Neural progenitor cell (in vitro differentiated cells): ENCODE data around the gene PRXL2C. TPM values are rescaled to one million over a fixed set of nuclear protein-coding genes. Genes with fewer than 3 reads are reported as not detected.
A peak's percentile ranks its signal among the peaks of the same experiment; 100 is the strongest.

Experiments used
- DNase-seq: peaks from one replicate; pipeline ENCODE4 v3.0.0-alpha.2; 2016; ENCODE audit warnings: low spot score
- H2AFZ ChIP-seq: fragments of 200-600 bp; sonication (generic); replicated peaks from 2 replicates; pipeline ENCODE4 v1.6.1; 2016; ENCODE audit warnings: antibody characterized with exemption
- H3F3A ChIP-seq: fragments of 200-600 bp; sonication (generic); 2 replicates; pipeline ENCODE4 v1.6.1; 2016; ENCODE audit warnings: antibody characterized with exemption, low read depth
- H3K27ac ChIP-seq: fragments of 200-600 bp; sonication (generic); 2 replicates; pipeline ENCODE4 v1.5.1; 2016; ENCODE audit warnings: mild to moderate bottlenecking
- H3K27me3 ChIP-seq: fragments of 200-600 bp; sonication (generic); 2 replicates; pipeline ENCODE4 v1.6.1; 2016; ENCODE audit warnings: mild to moderate bottlenecking, moderate library complexity
- H3K36me3 ChIP-seq: fragments of 200-600 bp; sonication (generic); 2 replicates; pipeline ENCODE4 v1.5.1; 2016
- H3K4me1 ChIP-seq: fragments of 200-600 bp; sonication (generic); 2 replicates; pipeline ENCODE4 v1.6.1; 2016; ENCODE audit warnings: mixed run types
- H3K4me2 ChIP-seq: fragments of 200-600 bp; sonication (generic); 2 replicates; pipeline ENCODE4 v1.6.1; 2016
- H3K4me3 ChIP-seq: fragments of 200-600 bp; sonication (generic); 2 replicates; pipeline ENCODE4 v1.5.1; 2016
- H3K79me2 ChIP-seq: fragments of 200-600 bp; sonication (generic); 2 replicates; pipeline ENCODE4 v1.6.1; 2016; ENCODE audit warnings: low read depth
- H3K9ac ChIP-seq: fragments of 200-600 bp; sonication (generic); 2 replicates; pipeline ENCODE4 v1.6.1; 2016
- H3K9me3 ChIP-seq: fragments of 200-600 bp; sonication (generic); 2 replicates; pipeline ENCODE4 v1.5.1; 2016; ENCODE audit warnings: low read depth
- H4K20me1 ChIP-seq: fragments of 200-600 bp; sonication (generic); 2 replicates; pipeline ENCODE4 v1.6.1; 2016; ENCODE audit warnings: low read depth
- H3K27ac Mint-ChIP-seq: 3 replicates; pipeline ENCODE4 v1.8.0; 2021; ENCODE audit warnings: mixed read lengths
- H3K27me3 Mint-ChIP-seq: 2 replicates; pipeline ENCODE4 v1.8.0; 2022; ENCODE audit warnings: low read depth, mild to moderate bottlenecking, inconsistent platforms, moderate library complexity, mixed read lengths; ENCODE audit not compliant: insufficient read depth
- H3K36me3 Mint-ChIP-seq: 3 replicates; pipeline ENCODE4 v1.8.0; 2021; ENCODE audit warnings: mixed read lengths
- H3K4me1 Mint-ChIP-seq: 3 replicates; pipeline ENCODE4 v1.8.0; 2021; ENCODE audit warnings: mixed read lengths
- H3K4me3 Mint-ChIP-seq: 3 replicates; pipeline ENCODE4 v1.8.0; 2021; ENCODE audit warnings: mild to moderate bottlenecking, moderate library complexity, mixed read lengths
- H3K9me3 Mint-ChIP-seq: 3 replicates; pipeline ENCODE4 v1.8.0; 2020; ENCODE audit warnings: mixed read lengths
- CTCF ChIP-seq: fragments of 200-600 bp; sonication (generic); IDR thresholded peaks from 2 replicates; pipeline ENCODE4 v1.5.1; 2017; ENCODE audit warnings: antibody characterized with exemption, mild to moderate bottlenecking
- EZH2 ChIP-seq: fragments of 200-600 bp; sonication (generic); IDR thresholded peaks from 2 replicates; pipeline ENCODE4 v1.6.1; 2017; ENCODE audit warnings: antibody characterized with exemption, mild to moderate bottlenecking, moderate library complexity
- EZH2phosphoT487 ChIP-seq: fragments of 200-600 bp; sonication (generic); IDR thresholded peaks from 2 replicates; pipeline ENCODE4 v1.6.1; 2017; ENCODE audit warnings: antibody characterized with exemption
- total RNA-seq: library from RNA; depleted of rRNA; stranded (reverse); fragments of >200 nt; gene quantifications from 2 replicates; pipeline ENCODE4 v1.2.3, GENCODE V29; 2015; ENCODE audit warnings: low replicate concordance

PRXL2C gene
- total RNA-seq, 1 donor from 2014 or later, result 5.1 TPM

DNA sequence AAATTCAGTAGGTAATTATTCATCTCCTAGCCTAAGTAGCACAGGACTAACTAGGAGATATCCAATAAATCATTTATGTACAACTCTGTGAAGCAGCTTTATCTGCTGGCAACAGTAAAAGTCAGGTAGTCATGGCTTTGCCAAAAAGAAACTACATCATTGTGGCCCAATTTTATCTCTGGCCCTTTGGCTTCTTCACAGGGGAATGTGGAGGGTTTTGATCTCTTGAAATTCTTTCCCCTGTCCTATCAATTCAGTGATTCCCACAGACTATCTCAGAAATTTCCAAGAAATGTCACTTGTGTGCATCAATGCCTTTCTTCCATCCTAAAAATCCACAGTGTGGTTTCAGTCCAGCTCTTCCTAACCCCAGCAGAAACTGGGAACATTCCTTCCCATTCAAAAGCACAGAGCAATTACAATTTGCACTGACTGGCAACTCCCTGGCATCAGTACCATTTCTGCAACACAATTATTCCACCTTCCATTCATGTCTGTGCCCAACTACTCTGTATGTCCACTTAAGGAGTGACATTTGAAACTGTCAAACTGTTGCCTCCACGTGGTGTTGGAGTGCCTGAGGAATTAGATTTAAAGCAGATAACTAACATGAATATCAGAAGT lies 42.0 kb downstream of the PRXL2C start:
- peaks cover 56% of the 10 kb centered on the region for H3K79me2 ChIP-seq

GRCh38 chr9:96612105-96612965 lies 42.8 kb downstream of the PRXL2C start:
- Mint-ChIP-seq H3K9me3 (no peaks in the 10 kb centered on the region), H3K27ac (peak overlapping the region; percentile 73), H3K36me3 (no peaks in the 10 kb centered on the region), H3K27me3 (no peaks in the 10 kb centered on the region), H3K4me3 (peak overlapping the region; percentile 70), H3K4me1 (peaks cover 26% of the 10 kb centered on the region)
- H3F3A ChIP-seq, result peaks cover 5% of the 10 kb centered on the region
- no peaks in the 10 kb centered on the region for H3K36me3 ChIP-seq
- no peaks in the 10 kb centered on the region for H3K9me3 ChIP-seq
- H3K79me2 ChIP-seq, result peaks cover 48% of the 10 kb centered on the region
- H3K4me1 ChIP-seq, result peaks cover 22% of the 10 kb centered on the region
- H3K27ac ChIP-seq, result no peak overlapping the region
- H3K27me3 ChIP-seq, result peaks cover 7% of the 10 kb centered on the region
- H3K4me3 ChIP-seq, result no peak overlapping the region
- H3K4me2 ChIP-seq, result peak overlapping the region; percentile 33
- peaks cover 46% of the 10 kb centered on the region for H4K20me1 ChIP-seq
- DNase-seq, result peak; percentile 75
- no peak overlapping the region for H3K9ac ChIP-seq
- no peak overlapping the region for H2AFZ ChIP-seq
- no peak for TF ChIP-seq CTCF

More for the DNA sequence above, 42.0 kb downstream of the PRXL2C start:
- Mint-ChIP-seq H3K4me3 (no peak overlapping the region), H3K9me3 (no peaks in the 10 kb centered on the region), H3K27me3 (no peaks in the 10 kb centered on the region), H3K36me3 (no peaks in the 10 kb centered on the region), H3K4me1 (peaks cover 33% of the 10 kb centered on the region), H3K27ac (no peak overlapping the region)
- H3K9me3 ChIP-seq, result no peaks in the 10 kb centered on the region
- peaks cover 5% of the 10 kb centered on the region for H3F3A ChIP-seq
- no peak overlapping the region for H3K27ac ChIP-seq
- H3K36me3 ChIP-seq, result no peaks in the 10 kb centered on the region
- H3K4me1 ChIP-seq, result peaks cover 26% of the 10 kb centered on the region
- DNase-seq, result no peak
- TF ChIP-seq EZH2, result no peak
- no peak for TF ChIP-seq CTCF
- TF ChIP-seq EZH2phosphoT487, result no peak
- no peak overlapping the region for H3K4me3 ChIP-seq
- no peak overlapping the region for H2AFZ ChIP-seq
- peaks cover 14% of the 10 kb centered on the region for H3K27me3 ChIP-seq
- H4K20me1 ChIP-seq, result peaks cover 54% of the 10 kb centered on the region
- no peak overlapping the region for H3K9ac ChIP-seq
- no peak overlapping the region for H3K4me2 ChIP-seq

DNA sequence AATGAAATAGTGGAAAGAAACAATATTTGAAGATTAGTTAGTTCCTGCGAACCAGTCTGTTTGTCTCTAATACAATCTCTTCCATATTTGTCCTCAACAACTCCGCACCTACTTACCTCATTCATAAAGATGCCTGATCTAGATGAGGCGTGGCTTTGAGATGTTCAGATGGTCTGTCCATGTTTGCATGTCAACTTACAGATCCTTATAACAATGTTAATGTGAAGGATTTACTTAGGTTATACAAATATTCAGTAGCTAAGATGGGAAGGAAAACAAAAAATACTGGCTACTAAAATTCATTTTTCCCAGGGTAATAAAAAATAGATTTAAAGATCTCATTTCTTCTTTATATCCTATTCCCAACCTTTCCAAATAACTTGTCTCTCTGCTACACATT lies 43.8 kb downstream of the PRXL2C start:
- H4K20me1 ChIP-seq, result peaks cover 36% of the 10 kb centered on the region
- Mint-ChIP-seq H3K36me3 (no peaks in the 10 kb centered on the region), H3K27ac (no peak overlapping the region), H3K4me3 (no peak overlapping the region), H3K9me3 (no peaks in the 10 kb centered on the region), H3K4me1 (peaks cover 24% of the 10 kb centered on the region), H3K27me3 (no peaks in the 10 kb centered on the region)
- no peak for DNase-seq
- no peak overlapping the region for H2AFZ ChIP-seq
- peaks cover 22% of the 10 kb centered on the region for H3K4me1 ChIP-seq
- no peak overlapping the region for H3K4me2 ChIP-seq
- H3K4me3 ChIP-seq, result no peak overlapping the region
- H3K36me3 ChIP-seq, result no peaks in the 10 kb centered on the region
- H3K79me2 ChIP-seq, result peaks cover 40% of the 10 kb centered on the region
- H3K27ac ChIP-seq, result no peak overlapping the region
- H3F3A ChIP-seq, result peaks cover 5% of the 10 kb centered on the region
- no peaks in the 10 kb centered on the region for H3K27me3 ChIP-seq
- no peak overlapping the region for H3K9ac ChIP-seq
- TF ChIP-seq EZH2phosphoT487 (no peak), CTCF (no peak), EZH2 (no peak)
- no peaks in the 10 kb centered on the region for H3K9me3 ChIP-seq
